H1 (cell line): ENCODE data around the gene SLC25A22. TPM values are rescaled to one million over a fixed set of nuclear protein-coding genes. Genes with fewer than 3 reads are reported as not detected.

ENCODE experiments used
- CHD7 ChIP-seq: fragments of 300-600 bp; sonication (generic); IDR thresholded peaks from 2 replicates; pipeline ENCODE4 v1.7.1; 2012; ENCODE audit warnings: low read length, moderate library complexity, mild to moderate bottlenecking, inconsistent platforms; ENCODE audit not compliant: insufficient replicate concordance
- EZH2 ChIP-seq: fragments of 200-600 bp; sonication (generic); IDR thresholded peaks from 2 replicates; pipeline ENCODE4 v1.7.1; 2012; ENCODE audit warnings: low read depth, mild to moderate bottlenecking, moderate library complexity, low read length, inconsistent platforms; ENCODE audit not compliant: severe bottlenecking
- polyA plus RNA-seq, 7 experiments: library from polyadenylated mRNA; depleted of rRNA in 3 of 7; stranded (reverse) in 5 of 7; unstranded in 2 of 7; fragments of >200 nt in 5 of 7; fragments of 200-250 nt in 2 of 7; gene quantifications; 1 replicate in 5 of 7; 2 replicates in 1 of 7; 4 replicates in 1 of 7; pipeline versions ENCODE4 v1.2.1 to v1.2.3, GENCODE V29; 2011 to 2013; ENCODE audit warnings: missing spikeins in 2 of 7, mixed read lengths in 2 of 7
- total RNA-seq: library from RNA; stranded (reverse); fragmentation: NEBNext Ultra II Directional; extraction: Animal tissue kit (Norgen Biotek cat#: 25700); gene quantifications from 2 replicates; pipeline ENCODE4 v1.2.1, GENCODE V29; 2021

The SLC25A22 gene
- total and polyA plus RNA-seq, 2 of the 8 experiments (the other 6 are each of a cell fraction or from before 2014, with no cell fraction given): 31.5 to 48.0 TPM

- no peak for TF ChIP-seq CHD7
- TF ChIP-seq EZH2: no peak
These were observed 8.8 kb downstream of the SLC25A22 start (continued) for GRCh38 chr11:788953-789940.
